ENCODE data around the gene SHOC1.

DNA sequence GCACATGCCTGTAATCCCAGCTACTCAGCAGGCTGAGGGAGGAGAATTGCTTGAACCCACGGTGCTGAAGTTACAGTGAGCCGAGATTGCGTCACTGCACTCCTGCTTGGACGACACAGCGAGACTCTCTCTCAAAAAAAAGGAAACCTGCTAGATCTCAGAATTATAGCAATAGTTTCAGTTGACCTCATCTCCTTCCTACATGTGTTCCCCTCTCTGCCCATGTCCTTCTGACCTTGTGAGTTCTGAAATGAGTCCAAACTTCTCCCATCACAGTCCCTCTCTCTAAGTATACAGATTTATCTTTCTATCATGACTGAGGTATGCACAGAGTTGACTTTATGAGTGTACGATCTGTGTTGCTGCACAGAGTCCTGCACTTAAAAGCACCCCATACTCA, 44.6 kb upstream of the SHOC1 start:
- TF ChIP-seq CTCF (IDR thresholded peaks at IDR 0.05) = no peak
- no peak for TF ChIP-seq EZH2 (IDR thresholded peaks at IDR 0.05; ENCODE audit: borderline replicate concordance, insufficient read depth, low read depth, low read length, poor library complexity, severe bottlenecking)

All from B cell (primary cell).